Measurements from ENCODE around the gene BCKDHA.

- TF ChIP-seq CTCF (IDR thresholded peaks at IDR 0.05) (no peak), POLR2A (IDR thresholded peaks at IDR 0.05) (no peak)
These were observed 37.9 kb upstream of the BCKDHA start for GRCh38 chr19:41359741-41360140.

Data from lower leg skin (tissue), 3 donors.